Upper lobe of right lung (tissue), 1 donor: ENCODE results near the gene GH2. TPM values are rescaled to one million over a fixed set of nuclear protein-coding genes. Genes with fewer than 3 reads are reported as not detected.
"Not testable (repeated sequence)": the region's sequence is repeated elsewhere in the genome, so short reads cannot be mapped to it uniquely, and the experiment has no call there.

ENCODE experiments used
- ATAC-seq: fragments of 200-7000 bp; cut with Tn5 transposase; one replicate; pipeline ENCODE4 v1.9.1; 2020; ENCODE audit warnings: mild to moderate bottlenecking, moderate library complexity
- DNase-seq: peaks from one replicate; pipeline ENCODE4 v3.0.0-alpha.2; 2020
- H3K27ac ChIP-seq: fragments of 200-600 bp; one replicate; pipeline ENCODE4 v1.8.0; 2022
- H3K27me3 ChIP-seq: fragments of 200-600 bp; one replicate; pipeline ENCODE4 v1.8.0; 2022; ENCODE audit warnings: mild to moderate bottlenecking
- H3K36me3 ChIP-seq: fragments of 200-600 bp; one replicate; pipeline ENCODE4 v1.8.0; 2022
- H3K4me1 ChIP-seq: fragments of 200-600 bp; one replicate; pipeline ENCODE4 v1.8.0; 2022
- H3K4me3 ChIP-seq: fragments of 200-600 bp; one replicate; pipeline ENCODE4 v1.8.0; 2022; ENCODE audit warnings: mild to moderate bottlenecking
- H3K9me3 ChIP-seq: fragments of 200-600 bp; one replicate; pipeline ENCODE4 v1.8.0; 2022
- intact Hi-C: fragments of 100-400 bp; cut with DNase I; formaldehyde crosslinking; loops from one replicate; pipeline ENCODE4 v1.11.0; 2022
- total RNA-seq: library from RNA; stranded (reverse); fragmentation: NEBNext Ultra II Directional; extraction: Animal tissue kit (Norgen Biotek cat#: 25700); gene quantifications from one replicate; pipeline ENCODE4 v1.2.1, GENCODE V29; 2021
- TF ChIP-seq, protein P1 (sequence below): fragments of 200-600 bp; IDR thresholded peaks from one replicate; pipeline ENCODE4 v1.8.0; 2022; ENCODE audit warnings: antibody characterized with exemption
- donor health status: DM: no; HTN: yes; CAD: no; lungs with severe emphysema.

GH2 gene
- total RNA-seq, 1 donor from 2014 or later, result not detected

DNA sequence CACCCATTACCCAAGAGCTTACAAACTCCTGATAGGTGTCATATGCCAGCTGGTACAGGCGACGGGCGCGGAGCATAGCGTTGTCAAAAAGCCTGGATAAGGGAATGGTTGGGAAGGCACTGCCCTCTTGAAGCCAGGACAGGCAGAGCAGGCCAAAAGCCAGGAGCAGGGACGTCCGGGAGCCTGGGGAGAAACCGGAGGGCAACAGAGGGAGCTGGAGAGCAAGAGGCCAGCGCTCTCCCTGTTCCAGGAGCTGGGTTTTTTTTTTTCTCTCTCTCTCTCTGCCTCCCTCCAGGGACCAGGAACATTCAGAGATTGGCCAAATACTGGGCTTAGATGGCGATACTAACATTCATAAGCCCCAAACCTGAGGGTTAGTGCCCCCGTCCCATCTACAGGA is 407 bp downstream of the GH2 start:
- H3K27me3 ChIP-seq, H3K36me3 ChIP-seq, intact Hi-C loops, H3K9me3 ChIP-seq, H3K27ac ChIP-seq, ATAC-seq, DNase-seq, H3K4me1 ChIP-seq, H3K4me3 ChIP-seq: not testable (repeated sequence)

DNA sequence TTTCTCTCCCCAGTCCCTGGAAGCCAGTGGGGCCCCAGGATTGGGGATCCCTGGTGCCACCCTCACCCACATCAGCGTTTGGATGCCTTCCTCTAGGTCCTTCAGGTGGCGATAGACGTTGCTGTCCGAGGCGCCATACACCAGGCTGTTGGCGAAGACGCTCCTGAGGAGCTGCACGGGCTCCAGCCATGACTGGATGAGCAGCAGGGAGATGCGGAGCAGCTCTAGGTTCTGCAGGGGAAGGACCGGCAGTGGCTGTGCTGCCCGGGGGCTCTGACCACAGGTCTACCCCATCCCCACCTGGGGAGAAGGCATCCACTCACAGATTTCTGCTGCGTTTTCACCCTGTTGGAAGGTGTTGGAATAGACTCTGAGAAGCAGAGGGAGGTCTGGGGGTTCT is 1.0 kb downstream of the GH2 start:
- DNase-seq, result no peak
- H3K36me3 ChIP-seq, result no peaks in the 10 kb centered on the region
- no peaks in the 10 kb centered on the region for H3K4me1 ChIP-seq
- ATAC-seq, result no peak
- no peaks in the 10 kb centered on the region for H3K27me3 ChIP-seq
- intact Hi-C loops, result no loop called here
- H3K9me3 ChIP-seq, result no peaks in the 10 kb centered on the region
- H3K4me3 ChIP-seq, result no peak overlapping the region
- no peak overlapping the region for H3K27ac ChIP-seq
- TF ChIP-seq, protein P1, sequence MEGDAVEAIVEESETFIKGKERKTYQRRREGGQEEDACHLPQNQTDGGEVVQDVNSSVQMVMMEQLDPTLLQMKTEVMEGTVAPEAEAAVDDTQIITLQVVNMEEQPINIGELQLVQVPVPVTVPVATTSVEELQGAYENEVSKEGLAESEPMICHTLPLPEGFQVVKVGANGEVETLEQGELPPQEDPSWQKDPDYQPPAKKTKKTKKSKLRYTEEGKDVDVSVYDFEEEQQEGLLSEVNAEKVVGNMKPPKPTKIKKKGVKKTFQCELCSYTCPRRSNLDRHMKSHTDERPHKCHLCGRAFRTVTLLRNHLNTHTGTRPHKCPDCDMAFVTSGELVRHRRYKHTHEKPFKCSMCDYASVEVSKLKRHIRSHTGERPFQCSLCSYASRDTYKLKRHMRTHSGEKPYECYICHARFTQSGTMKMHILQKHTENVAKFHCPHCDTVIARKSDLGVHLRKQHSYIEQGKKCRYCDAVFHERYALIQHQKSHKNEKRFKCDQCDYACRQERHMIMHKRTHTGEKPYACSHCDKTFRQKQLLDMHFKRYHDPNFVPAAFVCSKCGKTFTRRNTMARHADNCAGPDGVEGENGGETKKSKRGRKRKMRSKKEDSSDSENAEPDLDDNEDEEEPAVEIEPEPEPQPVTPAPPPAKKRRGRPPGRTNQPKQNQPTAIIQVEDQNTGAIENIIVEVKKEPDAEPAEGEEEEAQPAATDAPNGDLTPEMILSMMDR, result no peak

DNA sequence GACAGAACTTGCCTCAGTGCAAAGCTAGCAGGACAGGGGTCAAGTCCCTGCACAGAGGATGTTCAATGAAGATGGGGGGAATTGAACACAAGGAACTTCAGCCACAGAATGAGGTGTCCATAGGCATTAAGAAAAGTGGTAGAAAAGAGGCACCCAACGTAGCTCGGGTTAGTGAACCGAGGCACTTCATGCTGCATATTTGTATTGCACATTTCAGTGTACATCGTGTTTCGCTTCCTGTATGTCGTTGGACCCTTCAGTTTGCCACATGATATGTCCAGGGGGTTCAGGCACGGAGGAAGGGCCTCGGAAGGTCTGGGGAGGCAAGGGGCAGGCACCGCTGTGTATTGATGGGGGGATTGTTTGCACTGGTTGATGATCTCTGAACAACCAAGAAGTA is 3.3 kb downstream of the GH2 start:
- not testable (repeated sequence) for DNase-seq

DNA sequence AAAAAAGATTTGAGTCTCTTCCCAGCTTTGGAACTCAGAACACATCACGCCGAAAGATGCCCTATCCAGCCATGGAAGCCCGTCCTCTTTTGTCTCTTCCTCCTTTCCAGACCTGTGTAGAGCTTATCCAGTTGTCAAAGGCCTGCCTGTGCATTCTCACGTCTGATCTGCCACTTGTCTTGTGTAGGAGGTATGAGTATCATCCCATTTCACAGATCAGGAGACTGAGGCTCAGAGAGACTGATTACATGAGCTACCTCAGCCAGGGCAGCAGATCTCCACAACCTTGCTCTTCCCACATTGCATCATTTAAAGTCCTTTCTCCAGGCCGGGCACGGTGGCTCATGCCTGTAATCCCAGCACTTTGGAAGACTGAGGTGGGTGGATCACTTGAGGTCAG is 7.1 kb downstream of the GH2 start:
- ATAC-seq, DNase-seq, H3K27ac ChIP-seq, H3K36me3 ChIP-seq, H3K27me3 ChIP-seq, intact Hi-C loops, H3K4me3 ChIP-seq, H3K9me3 ChIP-seq, H3K4me1 ChIP-seq: not testable (repeated sequence)

More for the DNA sequence above, 3.3 kb downstream of the GH2 start:
- ATAC-seq, intact Hi-C loops, H3K36me3 ChIP-seq, H3K27me3 ChIP-seq, H3K4me3 ChIP-seq, H3K4me1 ChIP-seq, H3K27ac ChIP-seq, H3K9me3 ChIP-seq: not testable (repeated sequence)

DNA sequence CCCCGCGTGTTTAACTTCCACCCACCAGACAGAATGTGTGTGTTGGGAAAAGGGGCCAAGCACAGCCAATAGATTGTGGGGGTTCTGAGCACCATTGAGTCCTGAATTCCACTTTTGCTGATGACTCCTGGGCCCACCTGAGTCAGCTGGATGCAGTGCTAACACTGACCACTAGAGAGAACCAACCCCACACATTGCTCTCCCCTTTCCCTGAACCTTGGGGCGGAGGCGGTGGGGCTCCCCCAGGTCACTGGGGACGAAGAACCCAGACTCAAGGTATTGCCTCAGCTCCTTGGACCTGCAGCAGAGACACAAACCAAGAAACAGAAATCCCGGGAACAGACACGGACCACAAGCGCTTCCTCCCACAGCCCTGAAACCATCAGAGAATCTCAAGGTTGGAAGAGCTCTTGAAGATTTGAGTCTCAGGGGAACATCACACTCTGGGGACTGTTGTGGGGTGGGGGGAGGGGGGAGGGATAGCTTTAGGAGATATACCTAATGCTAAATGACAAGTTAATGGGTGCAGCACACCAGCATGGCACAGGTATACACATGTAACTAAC is 7.6 kb downstream of the GH2 start:
- H3K27ac ChIP-seq, H3K9me3 ChIP-seq, H3K4me1 ChIP-seq, DNase-seq, ATAC-seq, H3K4me3 ChIP-seq, H3K36me3 ChIP-seq, intact Hi-C loops, H3K27me3 ChIP-seq: not testable (repeated sequence)

DNA sequence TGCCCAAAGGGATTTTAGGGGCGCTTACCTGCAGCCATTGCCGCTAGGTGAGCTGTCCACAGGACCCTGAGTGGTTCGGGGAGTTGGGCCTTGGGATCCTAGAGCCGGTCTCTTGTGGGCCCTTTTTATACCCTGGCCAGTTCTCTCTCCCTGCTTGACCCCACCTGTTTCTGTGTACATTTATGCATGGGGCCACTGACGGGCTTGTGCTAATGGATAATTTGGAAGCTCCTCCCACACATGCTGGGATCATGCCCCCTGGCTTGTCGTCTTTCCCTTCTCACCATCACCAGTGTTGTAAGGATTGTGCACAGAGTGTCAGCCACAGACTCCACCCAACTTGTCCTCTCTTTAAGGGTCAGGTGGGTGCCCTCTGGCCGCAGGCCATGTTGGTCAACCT is 8.2 kb downstream of the GH2 start, which contains the start of gene CSH2:
CSH2 (minus strand) TSS at position 101 of the 400 bp plus-strand sequence; CDS start at position 38, 63 bp downstream.
- H3K27ac ChIP-seq, H3K36me3 ChIP-seq, H3K27me3 ChIP-seq, intact Hi-C loops, H3K4me1 ChIP-seq, H3K4me3 ChIP-seq, H3K9me3 ChIP-seq, ATAC-seq, DNase-seq: not testable (repeated sequence)

DNA sequence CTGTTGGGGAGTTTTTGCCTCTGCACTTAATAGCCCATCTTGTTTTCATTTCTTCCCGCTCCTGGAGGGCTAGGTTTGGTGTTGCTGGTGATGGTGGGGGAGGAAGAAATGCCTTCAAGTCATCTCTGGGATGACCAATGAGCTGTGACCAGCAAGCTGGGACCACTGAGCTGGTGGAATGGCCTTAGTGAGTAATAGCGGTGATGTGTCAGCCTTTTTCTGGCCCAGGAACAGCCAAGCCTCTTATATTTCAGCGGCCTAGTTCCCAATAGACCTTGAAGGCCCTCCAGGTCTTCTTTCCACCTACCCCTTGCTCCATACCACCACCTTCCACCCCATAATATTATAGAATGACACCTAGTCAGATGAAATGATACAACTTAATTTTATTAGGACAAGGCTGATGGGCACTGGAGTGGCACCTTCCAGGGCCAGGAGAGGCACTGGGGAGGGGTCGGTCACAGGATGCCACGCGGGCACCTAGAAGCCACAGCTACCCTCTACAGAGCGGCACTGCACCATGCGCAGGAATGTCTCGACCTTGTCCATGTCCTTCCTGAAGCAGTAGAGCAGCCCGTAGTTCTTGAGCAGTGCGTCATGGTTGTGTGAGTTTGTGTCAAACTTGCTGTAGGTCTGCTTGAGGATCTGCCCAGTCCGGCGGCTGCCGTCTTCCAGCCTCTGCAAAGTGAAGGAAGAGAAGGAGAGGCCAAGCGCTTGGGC is 9.9 kb downstream of the GH2 start:
- H3K4me1 ChIP-seq, ATAC-seq, DNase-seq: not testable (repeated sequence)

GRCh38 chr17:63870292-63870665 is 11.5 kb downstream of the GH2 start:
- H3K4me3 ChIP-seq, H3K4me1 ChIP-seq, H3K36me3 ChIP-seq, intact Hi-C loops, H3K27ac ChIP-seq, DNase-seq, H3K27me3 ChIP-seq, ATAC-seq, H3K9me3 ChIP-seq: not testable (repeated sequence)

More for the DNA sequence above, 9.9 kb downstream of the GH2 start:
- H3K36me3 ChIP-seq, intact Hi-C loops, H3K4me3 ChIP-seq, H3K9me3 ChIP-seq, H3K27ac ChIP-seq, H3K27me3 ChIP-seq: not testable (repeated sequence)

GRCh38 chr17:63869491-63870291 is 12.1 kb downstream of the GH2 start:
- DNase-seq, H3K4me1 ChIP-seq, H3K4me3 ChIP-seq, H3K36me3 ChIP-seq, H3K27ac ChIP-seq, H3K9me3 ChIP-seq, H3K27me3 ChIP-seq, intact Hi-C loops: not testable (repeated sequence)
- peak; percentile 58 for ATAC-seq

DNA sequence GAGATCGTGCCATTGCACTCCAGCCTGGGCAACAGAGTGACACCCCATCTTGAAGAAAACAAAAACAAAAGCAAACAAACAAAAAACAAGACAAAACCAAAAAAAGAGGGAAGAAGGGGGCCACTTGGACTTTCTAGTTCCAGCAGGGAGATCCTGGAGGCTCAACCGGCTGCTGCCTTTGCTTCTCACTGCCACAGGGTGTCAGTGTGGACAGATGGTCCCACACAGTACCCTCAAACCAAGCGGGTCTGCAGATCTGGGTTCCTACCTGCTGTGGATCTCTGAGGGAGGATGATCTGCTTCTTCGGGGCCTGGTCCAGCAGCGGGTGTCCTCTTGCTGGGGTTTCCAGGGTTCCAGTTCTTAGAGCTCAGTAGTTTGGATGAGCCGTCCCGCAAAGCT is 15.1 kb downstream of the GH2 start:
- H3K4me3 ChIP-seq, H3K27me3 ChIP-seq, H3K36me3 ChIP-seq, DNase-seq, H3K4me1 ChIP-seq, H3K27ac ChIP-seq, H3K9me3 ChIP-seq, intact Hi-C loops: not testable (repeated sequence)
- ATAC-seq, result peak; percentile 28
